ENCODE results near the gene ALG3. TPM values are rescaled to one million over a fixed set of nuclear protein-coding genes. Genes with fewer than 3 reads are reported as not detected.
A peak's percentile ranks its signal among the peaks of the same experiment; 100 is the strongest.

ALG3 gene
- total RNA-seq, 1 experiment from 2014 or later: 77.8 TPM

GRCh38 chr3:184262764-184263179, 14.0 kb upstream of the ALG3 start:
- H3K27ac Mint-ChIP-seq (ENCODE audit: low read depth, unreplicated experiment): no peak overlapping the region
- no peaks in the 10 kb centered on the region for H3K36me3 Mint-ChIP-seq (ENCODE audit: insufficient read depth, unreplicated experiment)
- intact Hi-C loops (cut with micrococcal nuclease): no loop called here
- ChIA-PET POLR2A (no interaction called here), CTCF (interaction anchor here (0.6 to 2.3 kb wide), 3 partner anchors 13 to 27 kb away, joined by 3 to 8 read pairs (median 3); partner anchors contain the start of genes ALG3 and EEF1AKMT4)
- H3K4me3 Mint-ChIP-seq (ENCODE audit: unreplicated experiment): peak overlapping the region; percentile 79
- no peaks in the 10 kb centered on the region for H3K27me3 Mint-ChIP-seq (ENCODE audit: insufficient read depth, unreplicated experiment)
- no TSS peak for BruUV-seq (replicated peaks)
- TF ChIP-seq CTCF (IDR thresholded peaks at IDR 0.05; ENCODE audit: unreplicated experiment): no peak
- H3K4me1 Mint-ChIP-seq (ENCODE audit: insufficient read depth, unreplicated experiment): peaks cover 16% of the 10 kb centered on the region
- no peak for DNase-seq (ENCODE audit: unreplicated experiment)
- no peaks in the 10 kb centered on the region for H3K9me3 Mint-ChIP-seq (ENCODE audit: unreplicated experiment)

DNA sequence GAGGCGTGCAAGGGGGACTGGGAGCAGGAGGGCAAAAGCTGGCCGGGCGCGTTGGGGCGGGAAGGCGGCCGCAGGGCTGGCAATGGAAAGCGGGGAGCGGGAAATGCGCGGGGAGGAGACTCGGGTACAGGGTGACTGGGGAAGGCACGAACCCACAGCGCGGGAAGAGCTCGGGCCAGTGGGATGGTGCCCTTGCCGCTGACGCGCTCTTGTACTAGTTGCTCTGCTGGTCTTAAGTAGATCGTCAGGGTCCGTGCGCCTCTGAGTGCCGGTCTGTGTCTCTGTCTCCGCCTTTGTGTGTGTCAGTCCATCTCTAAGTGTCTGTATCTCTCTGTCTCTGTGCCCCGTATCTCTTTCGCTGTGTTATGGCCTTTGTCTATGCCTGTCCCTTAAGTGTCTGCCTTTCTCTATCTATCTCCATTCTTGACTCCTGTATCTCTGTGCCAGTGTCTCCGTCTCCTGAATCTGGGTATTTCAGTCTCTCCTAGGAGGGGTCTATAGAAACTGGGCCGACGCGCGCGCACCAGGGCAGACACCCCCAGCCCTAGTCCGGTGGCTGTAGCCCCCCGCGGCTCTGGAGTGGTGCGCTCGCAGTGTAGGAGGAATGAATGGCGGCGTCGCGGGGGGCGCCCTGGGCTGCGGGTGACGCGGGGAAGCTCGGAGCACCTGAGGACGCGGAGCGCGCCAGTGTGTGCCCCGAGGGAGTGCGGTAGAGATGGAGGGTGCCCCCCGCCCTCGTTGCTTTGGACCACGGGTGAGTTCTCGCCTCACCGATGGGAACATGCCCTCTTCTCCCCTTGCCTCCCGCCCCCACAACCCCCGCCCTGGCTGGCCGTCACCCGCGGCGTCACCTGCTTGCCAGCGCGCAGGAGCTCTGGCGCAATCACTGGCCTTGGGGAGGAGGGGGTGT, 13.3 kb upstream of the ALG3 start:
- Mint-ChIP-seq H3K4me3 (ENCODE audit: unreplicated experiment) (peak overlapping the region; percentile 79), H3K27ac (ENCODE audit: low read depth, unreplicated experiment) (peak overlapping the region; percentile 7), H3K9me3 (ENCODE audit: unreplicated experiment) (no peaks in the 10 kb centered on the region), H3K36me3 (ENCODE audit: insufficient read depth, unreplicated experiment) (no peaks in the 10 kb centered on the region), H3K27me3 (ENCODE audit: insufficient read depth, unreplicated experiment) (no peaks in the 10 kb centered on the region), H3K4me1 (ENCODE audit: insufficient read depth, unreplicated experiment) (peaks cover 16% of the 10 kb centered on the region)
- ChIA-PET POLR2A (interaction anchor here (1.0 to 2.9 kb wide), 3 partner anchors 11 to 14 kb away, joined by 3 to 11 read pairs (median 4); partner anchors contain the start of gene EEF1AKMT4), CTCF (interaction anchor here (0.6 to 1.2 kb wide), 4 partner anchors 10 to 27 kb away, joined by 3 read pairs; partner anchors contain the start of genes ALG3 and EEF1AKMT4)
- no TSS peak for BruUV-seq (replicated peaks)
- intact Hi-C loops (cut with micrococcal nuclease): no loop called here
- no peak for TF ChIP-seq CTCF (IDR thresholded peaks at IDR 0.05; ENCODE audit: unreplicated experiment)
- peak; percentile 51 for DNase-seq (ENCODE audit: unreplicated experiment)

DNA sequence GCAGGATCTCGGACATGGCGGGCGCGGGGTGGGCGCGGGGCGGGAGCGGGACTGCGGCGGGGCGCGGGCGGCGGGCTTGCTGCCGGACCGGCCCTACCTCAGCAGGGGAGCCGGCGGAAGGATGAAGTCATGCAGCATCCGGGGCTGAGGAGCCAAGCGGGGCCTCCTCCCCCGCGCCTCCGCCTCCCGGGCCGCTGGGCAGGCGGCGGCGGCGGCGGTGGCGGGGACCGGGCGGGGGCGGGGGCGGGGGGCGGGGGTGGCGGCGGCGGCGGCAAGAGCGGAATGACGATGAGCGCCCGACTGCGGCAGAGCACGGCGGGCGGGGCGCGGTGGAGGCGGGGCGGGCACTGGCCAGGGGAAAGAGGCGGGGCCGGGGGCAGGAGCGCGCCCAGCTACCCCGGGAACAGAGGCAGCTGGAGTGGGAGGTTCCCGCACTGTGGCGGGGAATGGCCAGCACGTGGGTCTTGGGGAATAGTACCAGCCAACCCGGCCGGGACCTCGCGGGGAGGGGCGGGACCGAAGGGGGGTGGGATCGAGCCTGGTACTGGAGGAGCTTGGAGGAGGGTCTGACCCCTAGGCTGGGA, 12.6 kb upstream of the ALG3 start, which contains the start of gene CAMK2N2:
TSS of gene CAMK2N2 (minus strand) at position 284 of the 584 bp plus-strand sequence. CDS start at position 16, 268 bp downstream.
- no TSS peak for BruUV-seq (replicated peaks)
- intact Hi-C loops (cut with micrococcal nuclease): no loop called here
- ChIA-PET CTCF (interaction anchor here (1.2 kb wide), 1 partner anchor 11 kb away, joined by 3 read pairs; no protein-coding TSS in a partner anchor), POLR2A (interaction anchor here (1.0 to 2.9 kb wide), 3 partner anchors 10 to 13 kb away, joined by 3 to 11 read pairs (median 4); partner anchors contain the start of gene EEF1AKMT4)
- TF ChIP-seq CTCF (IDR thresholded peaks at IDR 0.05; ENCODE audit: unreplicated experiment): no peak
- no peaks in the 10 kb centered on the region for H3K27me3 Mint-ChIP-seq (ENCODE audit: insufficient read depth, unreplicated experiment)
- H3K9me3 Mint-ChIP-seq (ENCODE audit: unreplicated experiment): no peaks in the 10 kb centered on the region
- peak within 1 kb of the TSS; percentile 79 for H3K4me3 Mint-ChIP-seq (ENCODE audit: unreplicated experiment)
- H3K36me3 Mint-ChIP-seq (ENCODE audit: insufficient read depth, unreplicated experiment): no peaks in the 10 kb centered on the region
- H3K27ac Mint-ChIP-seq (ENCODE audit: low read depth, unreplicated experiment): peak within 1 kb of the TSS; percentile 7
- peak; percentile 72 for DNase-seq (ENCODE audit: unreplicated experiment)
- H3K4me1 Mint-ChIP-seq (ENCODE audit: insufficient read depth, unreplicated experiment): peaks cover 16% of the 10 kb centered on the region
